Activated naive CD8-positive, alpha-beta T cell treated with anti-CD3 and anti-CD28 coated beads, Interleukin-2, amount 10 ng/mL, durations not matched to agents 7 days and 5 days (primary cell): ENCODE measurements around the gene SERPINA1. TPM values are rescaled to one million over a fixed set of nuclear protein-coding genes. Genes with fewer than 3 reads are reported as not detected.
"Not testable (repeated sequence)": the region's sequence is repeated elsewhere in the genome, so short reads cannot be mapped to it uniquely, and the experiment has no call there.

Source experiments
- ATAC-seq: fragments of 150-1000 bp; cut with Tn5 transposase; one replicate; pipeline ENCODE4 v1.10.0; 2021; ENCODE audit warnings: low read depth, moderate library complexity
- POLR2A ChIA-PET: fragments of 350-600 bp; sonication (Branson Sonifier 250); formaldehyde crosslinking; loops from one replicate; lab custom pipeline; 2021; ENCODE audit warnings: antibody characterized with exemption; lab: Charles Lee
- DNase-seq: peaks from one replicate; pipeline ENCODE4 v3.0.0; 2021
- H3K27ac Mint-ChIP-seq: one replicate; pipeline ENCODE4 v1.8.0; 2022; ENCODE audit warnings: mild to moderate bottlenecking, mixed read lengths
- H3K27me3 Mint-ChIP-seq: one replicate; pipeline ENCODE4 v1.8.0; 2022; ENCODE audit warnings: mild to moderate bottlenecking, moderate library complexity, mixed read lengths
- H3K36me3 Mint-ChIP-seq: one replicate; pipeline ENCODE4 v1.8.0; 2021; ENCODE audit warnings: mild to moderate bottlenecking, mixed read lengths
- H3K4me1 Mint-ChIP-seq: one replicate; pipeline ENCODE4 v1.8.0; 2021; ENCODE audit warnings: mixed read lengths
- H3K4me3 Mint-ChIP-seq: one replicate; pipeline ENCODE4 v1.8.0; 2022; ENCODE audit warnings: mild to moderate bottlenecking, moderate library complexity, mixed read lengths
- H3K9me3 Mint-ChIP-seq: one replicate; pipeline ENCODE4 v1.8.0; 2021; ENCODE audit warnings: mixed read lengths
- total RNA-seq, 2 experiments: library from RNA; stranded (reverse); gene quantifications; one replicate each; pipeline ENCODE4 v1.2.3, GENCODE V29; 2021

The SERPINA1 gene
- total RNA-seq, 2 experiments from 2014 or later: 0.20 TPM; not detected in 1

DNA sequence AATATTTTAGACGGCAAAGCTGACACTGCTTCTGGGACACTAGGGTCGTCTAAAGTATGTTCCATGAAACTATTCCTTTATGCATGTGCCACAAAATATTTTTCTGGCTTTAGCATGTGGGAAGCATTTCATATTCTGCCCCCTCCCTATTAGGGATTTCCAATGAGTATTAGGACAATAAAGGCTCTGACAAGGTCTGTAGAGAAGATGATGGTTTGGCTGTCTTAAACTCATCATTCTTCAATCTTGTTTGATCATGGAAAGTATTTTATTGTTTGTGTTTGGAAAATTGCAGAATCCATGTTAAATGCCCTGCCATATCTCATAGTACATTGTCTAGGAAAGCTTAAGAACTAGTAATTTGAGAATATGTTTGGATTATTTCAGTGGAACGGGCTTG, 22.8 kb downstream of the SERPINA1 start:
- ATAC-seq: no peak
- no peaks in the 10 kb centered on the region for H3K9me3 Mint-ChIP-seq
- H3K36me3 Mint-ChIP-seq: no peaks in the 10 kb centered on the region
- no peak for DNase-seq
- H3K4me3 Mint-ChIP-seq: no peak overlapping the region
- H3K27me3 Mint-ChIP-seq: peaks cover 3% of the 10 kb centered on the region
- H3K4me1 Mint-ChIP-seq: no peaks in the 10 kb centered on the region
- H3K27ac Mint-ChIP-seq: no peak overlapping the region
- POLR2A ChIA-PET: no interaction called here

DNA sequence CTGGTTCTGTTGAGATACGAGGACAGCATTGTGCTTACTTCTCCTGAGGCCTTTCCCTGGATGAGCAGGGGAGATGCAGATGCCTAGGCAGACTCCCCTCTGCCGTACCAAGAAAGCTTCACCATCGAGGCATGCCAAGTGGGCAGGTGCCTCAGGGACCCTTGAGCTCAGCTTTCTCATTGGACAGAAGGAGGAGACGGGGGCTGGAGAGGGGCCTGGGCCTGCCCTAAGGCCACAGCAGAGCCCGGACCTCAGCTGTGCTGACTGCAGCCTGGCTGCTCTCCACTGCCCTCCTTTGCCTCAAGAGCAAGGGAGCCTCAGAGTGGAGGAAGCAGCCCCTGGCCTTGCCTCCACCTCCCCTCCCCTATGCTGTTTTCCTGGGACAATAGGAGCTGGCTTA, 23.4 kb downstream of the SERPINA1 start:
- H3K4me1 Mint-ChIP-seq: no peaks in the 10 kb centered on the region
- H3K36me3 Mint-ChIP-seq: no peaks in the 10 kb centered on the region
- no peak overlapping the region for H3K4me3 Mint-ChIP-seq
- H3K27me3 Mint-ChIP-seq: peaks cover 6% of the 10 kb centered on the region
- no peak overlapping the region for H3K27ac Mint-ChIP-seq
- DNase-seq (no peak), ATAC-seq (no peak)
- POLR2A ChIA-PET: no interaction called here
- H3K9me3 Mint-ChIP-seq: no peaks in the 10 kb centered on the region

DNA sequence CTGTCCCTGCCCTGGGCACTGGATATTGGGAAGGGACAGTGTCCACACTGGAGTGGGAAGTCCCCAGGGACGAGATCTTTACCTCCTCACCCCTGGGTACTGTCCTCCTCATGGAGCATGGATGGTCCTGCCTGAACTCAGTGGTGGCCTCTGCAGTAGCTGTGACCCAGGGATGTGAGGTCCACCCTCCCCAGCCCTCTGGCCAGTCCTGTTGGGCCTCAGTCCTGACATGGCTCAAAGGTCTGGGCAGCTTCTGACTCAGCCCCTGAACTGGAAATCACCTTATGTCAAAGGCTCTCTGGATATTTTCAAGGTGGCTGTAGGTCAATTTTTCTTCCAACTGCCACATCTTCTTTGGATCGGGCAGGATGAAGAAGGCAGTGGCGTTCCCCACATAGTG, 24.4 kb downstream of the SERPINA1 start:
- DNase-seq: no peak
- POLR2A ChIA-PET: no interaction called here
- no peaks in the 10 kb centered on the region for H3K36me3 Mint-ChIP-seq
- H3K27ac Mint-ChIP-seq: no peak overlapping the region
- H3K9me3 Mint-ChIP-seq: no peaks in the 10 kb centered on the region
- peaks cover 6% of the 10 kb centered on the region for H3K27me3 Mint-ChIP-seq
- no peak for ATAC-seq
- no peaks in the 10 kb centered on the region for H3K4me1 Mint-ChIP-seq
- H3K4me3 Mint-ChIP-seq: no peak overlapping the region

DNA sequence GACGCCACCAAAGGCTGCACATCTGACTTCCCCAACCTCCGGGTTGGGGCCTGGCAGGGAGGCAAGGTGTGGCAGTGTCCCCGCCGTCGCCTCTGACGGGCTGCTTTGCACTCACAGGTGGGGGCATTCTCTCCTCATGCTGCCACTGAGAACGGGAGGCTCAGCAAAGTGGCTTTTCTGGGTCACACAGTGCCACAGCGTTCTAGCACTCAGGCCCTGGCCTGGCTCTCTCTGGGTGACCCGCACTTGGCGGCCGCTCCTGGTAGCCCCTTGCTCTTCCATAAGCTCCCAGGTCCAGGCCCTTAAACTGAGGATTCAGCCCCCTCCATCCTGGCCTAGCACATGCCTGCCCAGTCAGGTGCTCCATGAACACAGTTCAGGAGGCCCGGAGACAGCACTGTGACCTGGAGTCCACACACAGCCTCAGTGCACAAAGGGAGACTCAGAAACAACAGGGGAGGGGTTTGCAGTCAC, 25.2 kb downstream of the SERPINA1 start:
- no peaks in the 10 kb centered on the region for H3K4me1 Mint-ChIP-seq
- DNase-seq (no peak), ATAC-seq (no peak)
- no peak overlapping the region for H3K27ac Mint-ChIP-seq
- no peaks in the 10 kb centered on the region for H3K36me3 Mint-ChIP-seq
- no peaks in the 10 kb centered on the region for H3K9me3 Mint-ChIP-seq
- POLR2A ChIA-PET: no interaction called here
- H3K4me3 Mint-ChIP-seq: no peak overlapping the region
- peaks cover 9% of the 10 kb centered on the region for H3K27me3 Mint-ChIP-seq

DNA sequence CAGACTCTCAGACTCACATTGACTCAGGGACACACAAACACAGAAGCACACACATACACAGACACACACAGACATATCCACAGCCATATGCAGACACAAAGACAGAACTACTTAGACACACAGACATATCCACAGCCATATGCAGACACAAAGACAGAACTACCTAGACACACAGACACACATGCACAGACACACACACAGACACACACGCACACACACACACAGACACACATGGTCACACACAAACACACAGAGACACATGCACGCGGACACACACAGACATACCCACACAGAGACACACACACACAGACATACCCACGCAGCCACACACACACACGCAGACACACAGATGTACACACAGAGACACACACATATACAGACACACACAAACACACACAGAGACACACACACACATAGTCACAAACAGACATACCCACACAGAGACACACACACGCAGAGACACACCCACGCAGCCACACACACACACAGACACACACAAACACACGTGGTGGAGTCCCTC, 25.7 kb downstream of the SERPINA1 start:
- H3K27ac Mint-ChIP-seq: no peak overlapping the region
- no peak for DNase-seq
- ATAC-seq: no peak
- H3K27me3 Mint-ChIP-seq: peaks cover 13% of the 10 kb centered on the region
- H3K4me3 Mint-ChIP-seq: no peak overlapping the region
- no peaks in the 10 kb centered on the region for H3K4me1 Mint-ChIP-seq
- no peaks in the 10 kb centered on the region for H3K36me3 Mint-ChIP-seq
- POLR2A ChIA-PET: no interaction called here
- H3K9me3 Mint-ChIP-seq: no peaks in the 10 kb centered on the region

DNA sequence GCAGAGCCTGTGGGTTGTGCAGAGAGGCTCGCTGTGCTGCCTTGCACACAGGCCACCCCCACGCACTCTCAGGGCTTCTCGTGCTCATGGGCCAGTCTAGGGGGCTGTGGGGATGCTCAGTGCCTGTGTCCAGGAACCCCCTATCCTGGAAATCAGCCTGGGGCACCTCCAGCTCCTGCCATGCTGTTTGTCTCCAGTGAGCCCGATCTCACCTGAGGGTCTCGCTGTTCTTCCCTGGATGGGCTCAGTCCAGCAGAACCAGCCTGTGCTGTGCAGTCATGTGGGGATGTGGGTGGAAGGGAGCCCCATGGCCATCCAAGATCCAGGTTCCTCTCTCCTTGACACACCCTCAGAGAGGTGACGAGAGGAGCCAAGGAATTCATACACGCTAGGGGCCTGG, 26.7 kb downstream of the SERPINA1 start:
- POLR2A ChIA-PET: no interaction called here
- H3K36me3 Mint-ChIP-seq: no peaks in the 10 kb centered on the region
- no peaks in the 10 kb centered on the region for H3K4me1 Mint-ChIP-seq
- peaks cover 15% of the 10 kb centered on the region for H3K27me3 Mint-ChIP-seq
- DNase-seq (no peak), ATAC-seq (no peak)
- no peak overlapping the region for H3K27ac Mint-ChIP-seq
- no peak overlapping the region for H3K4me3 Mint-ChIP-seq
- H3K9me3 Mint-ChIP-seq: no peaks in the 10 kb centered on the region

DNA sequence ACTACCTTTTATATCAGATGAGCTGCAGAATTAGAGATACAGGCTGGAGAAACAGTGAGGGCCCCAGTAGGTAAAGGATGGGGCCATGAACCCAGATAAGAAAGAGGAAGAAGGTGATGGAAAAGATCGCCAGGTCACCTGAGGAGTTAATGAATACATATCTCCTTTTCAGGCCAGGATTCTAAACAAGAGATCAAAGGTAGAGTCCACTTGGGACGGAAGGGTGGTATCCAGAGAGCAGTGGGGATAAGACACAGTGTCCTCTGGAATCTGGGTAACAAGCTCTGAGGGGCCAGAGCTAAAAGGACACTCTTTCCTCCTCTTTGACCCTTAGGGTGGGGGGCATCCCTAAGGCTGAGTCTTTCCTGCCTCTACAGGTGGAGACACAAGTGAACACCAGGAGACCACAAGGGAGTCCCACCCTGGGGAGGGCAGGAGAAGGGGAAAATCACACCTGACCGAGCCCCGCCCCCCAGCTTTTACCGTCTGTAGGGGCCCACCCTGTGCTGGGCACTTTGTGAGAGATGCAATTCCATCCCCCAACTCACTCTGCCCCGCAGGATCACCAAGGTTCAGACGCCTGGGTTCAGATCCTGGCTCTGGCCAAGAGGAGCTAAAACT, 27.3 kb downstream of the SERPINA1 start:
- POLR2A ChIA-PET: no interaction called here

DNA sequence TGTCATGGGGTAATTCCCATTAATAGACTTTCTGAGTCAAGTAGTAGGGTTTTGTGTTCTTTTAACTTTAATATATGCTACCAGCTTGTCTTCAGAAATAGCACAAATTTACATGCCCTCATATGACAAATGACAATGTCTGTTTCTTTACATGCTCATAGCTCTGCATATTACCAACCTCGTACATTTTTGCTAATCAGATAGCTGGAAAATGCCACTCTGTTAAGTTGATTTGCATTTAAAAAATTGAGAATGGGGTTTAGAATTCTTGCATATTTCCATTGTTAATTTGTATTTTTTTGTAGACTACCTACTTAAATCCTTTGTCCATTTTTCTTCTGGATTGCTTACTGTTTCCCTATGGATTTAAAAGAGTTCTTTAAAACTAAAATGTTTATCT, 31.2 kb downstream of the SERPINA1 start:
- ATAC-seq (no peak), DNase-seq (no peak)
- H3K4me1 Mint-ChIP-seq: no peaks in the 10 kb centered on the region
- peaks cover under 1% of the 10 kb centered on the region for H3K9me3 Mint-ChIP-seq
- POLR2A ChIA-PET: no interaction called here
- peaks cover 35% of the 10 kb centered on the region for H3K27me3 Mint-ChIP-seq
- no peak overlapping the region for H3K27ac Mint-ChIP-seq
- no peaks in the 10 kb centered on the region for H3K36me3 Mint-ChIP-seq
- H3K4me3 Mint-ChIP-seq: no peak overlapping the region

More for the DNA sequence above, 27.3 kb downstream of the SERPINA1 start:
- ATAC-seq (no peak), DNase-seq (no peak)
- Mint-ChIP-seq H3K4me1 (no peaks in the 10 kb centered on the region), H3K4me3 (no peak overlapping the region), H3K9me3 (no peaks in the 10 kb centered on the region), H3K36me3 (no peaks in the 10 kb centered on the region), H3K27me3 (peaks cover 19% of the 10 kb centered on the region), H3K27ac (no peak overlapping the region)

DNA sequence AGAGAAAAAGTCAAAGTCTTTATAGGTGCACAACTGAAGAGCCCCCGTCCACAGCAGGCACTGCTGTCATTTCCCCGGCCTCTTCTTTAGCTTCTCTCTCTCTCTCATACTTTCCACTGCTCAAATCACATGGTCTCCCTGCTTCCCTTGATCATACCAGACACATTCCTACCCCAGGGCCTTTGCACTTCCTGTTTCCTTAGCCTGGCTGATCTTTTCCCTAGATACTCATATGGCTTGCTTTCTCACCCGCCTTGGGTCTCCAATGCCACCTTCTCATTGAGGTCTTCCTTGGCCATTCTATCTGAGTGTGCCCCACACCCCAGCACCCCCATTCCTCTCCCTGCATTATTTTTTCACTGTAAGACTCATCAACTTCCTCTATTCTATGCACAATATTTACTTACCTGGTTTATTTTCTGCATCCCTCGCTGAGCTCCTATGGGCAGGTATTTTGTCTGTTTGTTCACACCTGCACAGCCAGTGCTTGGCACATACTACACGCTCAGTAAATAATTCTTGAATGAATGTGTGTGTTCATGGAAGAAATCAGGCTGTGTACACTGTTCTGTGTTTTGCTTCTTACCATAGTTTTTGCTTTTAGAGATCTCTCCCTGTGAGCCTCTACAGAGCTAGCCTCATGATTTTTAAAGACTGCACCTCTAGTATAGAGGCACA, 31.9 kb downstream of the SERPINA1 start:
- no peak for DNase-seq
- Mint-ChIP-seq H3K9me3 (peaks cover 1% of the 10 kb centered on the region), H3K4me1 (no peaks in the 10 kb centered on the region), H3K27ac (no peak overlapping the region), H3K36me3 (no peaks in the 10 kb centered on the region), H3K4me3 (no peak overlapping the region), H3K27me3 (peaks cover 35% of the 10 kb centered on the region)
- POLR2A ChIA-PET: no interaction called here
- ATAC-seq: no peak

DNA sequence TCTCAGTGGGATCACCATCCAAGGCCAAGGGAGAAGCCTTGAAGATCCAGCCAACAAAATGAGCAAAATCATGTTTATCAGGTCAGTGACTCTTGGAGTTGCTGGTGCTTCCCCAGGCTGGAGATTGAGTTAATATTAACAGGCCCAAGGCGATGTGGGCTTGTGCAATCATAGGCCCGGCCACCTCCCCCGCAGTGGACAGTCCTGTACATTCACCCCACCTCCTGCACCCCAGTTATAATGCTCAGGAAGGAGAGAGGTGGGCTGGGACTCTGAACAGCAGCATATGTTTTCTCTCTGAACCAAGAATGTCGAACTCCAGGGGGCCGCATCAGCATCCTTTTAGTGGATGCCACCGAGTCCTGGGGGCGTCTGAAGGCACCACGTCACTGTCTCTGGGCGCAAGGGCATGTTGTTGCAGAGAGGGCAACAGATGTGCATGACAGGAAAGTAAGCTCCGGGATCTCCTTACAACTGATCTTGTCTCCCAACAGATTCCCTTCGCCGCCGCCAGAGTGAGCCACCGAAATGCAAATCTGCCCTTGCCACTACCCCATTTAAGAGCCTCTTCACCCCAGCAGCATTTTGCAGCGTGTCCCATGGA, 33.1 kb downstream of the SERPINA1 start:
- DNase-seq (no peak), ATAC-seq (no peak)
- Mint-ChIP-seq H3K4me3 (no peak overlapping the region), H3K36me3 (no peaks in the 10 kb centered on the region), H3K27ac (no peak overlapping the region), H3K4me1 (no peaks in the 10 kb centered on the region), H3K9me3 (peaks cover 1% of the 10 kb centered on the region), H3K27me3 (peaks cover 32% of the 10 kb centered on the region)
- POLR2A ChIA-PET: no interaction called here

DNA sequence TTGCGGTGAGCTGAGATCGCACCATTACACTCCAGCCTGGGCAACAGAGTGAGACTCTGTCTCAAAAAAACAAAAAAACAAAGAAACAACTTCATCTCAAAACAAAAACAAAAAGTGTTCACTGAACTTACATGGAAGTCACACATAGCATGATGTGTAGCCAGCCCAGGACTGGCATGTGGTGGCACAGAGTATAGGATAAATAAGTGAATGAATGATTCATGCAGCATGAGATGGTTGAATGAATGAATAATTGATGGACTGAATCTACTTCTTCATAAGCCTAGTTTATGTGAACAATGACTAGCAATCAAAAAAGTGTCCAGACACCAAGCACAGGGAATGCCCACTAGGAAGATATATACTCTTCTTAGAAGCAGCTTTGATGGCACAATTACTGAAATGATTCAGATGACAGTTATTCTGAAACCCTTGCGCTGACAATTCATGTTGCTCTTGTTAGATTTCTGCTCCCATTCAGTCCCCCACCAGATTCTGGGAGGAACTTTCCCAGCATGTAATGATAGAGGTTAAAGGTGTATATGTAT, 33.7 kb downstream of the SERPINA1 start:
- no peak for ATAC-seq
- H3K4me3 Mint-ChIP-seq: no peak overlapping the region
- peaks cover 1% of the 10 kb centered on the region for H3K9me3 Mint-ChIP-seq
- POLR2A ChIA-PET: no interaction called here
- H3K4me1 Mint-ChIP-seq: no peaks in the 10 kb centered on the region
- no peak for DNase-seq
- H3K27ac Mint-ChIP-seq: no peak overlapping the region
- H3K36me3 Mint-ChIP-seq: no peaks in the 10 kb centered on the region
- H3K27me3 Mint-ChIP-seq: peaks cover 29% of the 10 kb centered on the region

DNA sequence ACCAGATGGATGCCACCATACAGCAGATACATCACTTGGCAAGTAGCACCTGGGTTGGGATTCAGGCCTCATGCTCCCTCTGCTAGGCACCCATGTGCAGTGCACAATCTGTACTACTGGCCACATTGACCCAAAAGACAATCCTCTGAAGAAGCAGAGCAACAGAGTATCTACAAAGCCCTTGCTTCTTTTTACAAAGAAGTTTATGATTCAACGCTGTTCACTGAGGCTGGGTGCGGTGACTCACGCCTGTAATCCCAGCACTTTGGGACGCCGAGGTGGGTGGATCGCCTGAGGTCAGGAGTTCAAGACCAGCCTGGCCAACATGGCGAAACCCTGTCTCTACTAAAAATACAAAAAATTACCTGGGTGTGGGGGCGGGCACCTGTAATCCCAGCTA, 34.2 kb downstream of the SERPINA1 start:
- H3K27ac Mint-ChIP-seq, H3K4me3 Mint-ChIP-seq, H3K36me3 Mint-ChIP-seq, H3K9me3 Mint-ChIP-seq, POLR2A ChIA-PET, ATAC-seq, DNase-seq, H3K4me1 Mint-ChIP-seq: not testable (repeated sequence)
- H3K27me3 Mint-ChIP-seq: peaks cover 29% of the 10 kb centered on the region

DNA sequence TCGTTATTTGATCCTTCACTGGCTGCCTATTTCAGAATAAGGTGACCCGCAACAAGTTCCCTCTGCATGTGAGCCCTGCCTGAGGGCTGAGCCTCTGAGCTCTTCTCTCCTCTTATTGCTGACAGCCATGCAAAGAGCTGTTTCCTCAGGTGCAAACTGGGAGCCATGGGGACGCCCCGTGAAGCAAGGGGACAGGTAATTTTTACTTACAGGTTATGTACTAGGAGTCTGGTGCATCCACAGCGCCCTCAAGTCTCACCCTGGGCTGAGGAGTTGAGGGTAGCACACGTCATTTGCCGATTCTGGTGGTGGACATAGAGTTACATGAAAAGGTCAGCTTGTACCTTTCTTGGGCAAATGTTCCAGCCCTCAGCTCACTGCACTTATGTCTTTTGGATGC, 39.1 kb downstream of the SERPINA1 start:
- no peak overlapping the region for H3K27ac Mint-ChIP-seq
- H3K4me3 Mint-ChIP-seq: no peak overlapping the region
- H3K27me3 Mint-ChIP-seq: peaks cover 4% of the 10 kb centered on the region
- peaks cover 3% of the 10 kb centered on the region for H3K9me3 Mint-ChIP-seq
- ATAC-seq: no peak
- H3K4me1 Mint-ChIP-seq: no peaks in the 10 kb centered on the region
- no peak for DNase-seq
- H3K36me3 Mint-ChIP-seq: no peaks in the 10 kb centered on the region
- POLR2A ChIA-PET: no interaction called here
